RWPE2 (cell line): ENCODE data around the gene PIK3R4.

Experiments
- ATAC-seq: fragments of 200-7000 bp; cut with Tn5 transposase; 3 replicates; pipeline ENCODE4 v1.9.1; 2021; ENCODE audit warnings: low read depth
- DNase-seq: peaks from one replicate; pipeline ENCODE4 v3.0.0-alpha.2; 2020; ENCODE audit warnings: low spot score
- H3K27ac ChIP-seq: fragments of 450-650 bp; 2 replicates; pipeline ENCODE4 v1.5.1; 2017; ENCODE audit warnings: mild to moderate bottlenecking; ENCODE audit not compliant: poor library complexity, severe bottlenecking
- H3K27me3 ChIP-seq: fragments of 250-450 bp; sonication (Bioruptor Pico); 2 replicates; pipeline ENCODE4 v1.5.1; 2021; ENCODE audit warnings: mild to moderate bottlenecking, moderate library complexity; ENCODE audit not compliant: insufficient read depth, poor library complexity, severe bottlenecking
- H3K36me3 ChIP-seq: fragments of 250-450 bp; sonication (Bioruptor Pico); 2 replicates; pipeline ENCODE4 v1.5.1; 2020; ENCODE audit warnings: low read depth, mild to moderate bottlenecking, moderate library complexity
- H3K4me1 ChIP-seq: fragments of 250-450 bp; sonication (Bioruptor Pico); 2 replicates; pipeline ENCODE4 v1.5.1; 2021; ENCODE audit warnings: mild to moderate bottlenecking, moderate library complexity; ENCODE audit not compliant: insufficient read depth, poor library complexity, severe bottlenecking
- H3K4me3 ChIP-seq: fragments of 250-450 bp; sonication (Bioruptor Pico); 2 replicates; pipeline ENCODE4 v1.5.1; 2021; ENCODE audit warnings: mild to moderate bottlenecking, moderate library complexity; ENCODE audit not compliant: severe bottlenecking
- H3K9me3 ChIP-seq: fragments of 250-450 bp; sonication (Bioruptor Pico); 2 replicates; pipeline ENCODE4 v1.5.1; 2021; ENCODE audit warnings: mild to moderate bottlenecking, moderate library complexity; ENCODE audit not compliant: severe bottlenecking
- CTCF ChIP-seq: fragments of 450-650 bp; IDR thresholded peaks from one replicate; pipeline ENCODE4 v1.5.1; 2017; ENCODE audit warnings: mild to moderate bottlenecking, moderate library complexity; ENCODE audit not compliant: poor library complexity, severe bottlenecking

The PIK3R4 gene

GRCh38 chr3:130758624-130759369, 12.2 kb upstream of the PIK3R4 start:
- no peak overlapping the region for H3K4me3 ChIP-seq
- no peak overlapping the region for H3K27ac ChIP-seq
- H3K9me3 ChIP-seq, result no peaks in the 10 kb centered on the region
- ATAC-seq, result no peak
- H3K27me3 ChIP-seq, result no peaks in the 10 kb centered on the region
- H3K4me1 ChIP-seq, result peaks cover 20% of the 10 kb centered on the region
- H3K36me3 ChIP-seq, result no peaks in the 10 kb centered on the region
- TF ChIP-seq CTCF, result no peak
- no peak for DNase-seq

- Histone ChIP-seq H3K27ac (no peak overlapping the region), H3K4me1 (peaks cover 20% of the 10 kb centered on the region), H3K9me3 (no peaks in the 10 kb centered on the region), H3K27me3 (no peaks in the 10 kb centered on the region), H3K36me3 (no peaks in the 10 kb centered on the region), H3K4me3 (no peak overlapping the region)
- ATAC-seq (no peak), DNase-seq (no peak)
- TF ChIP-seq CTCF, result no peak
These were observed 11.1 kb upstream of the PIK3R4 start for GRCh38 chr3:130757611-130758150.

GRCh38 chr3:130755666-130756065, 9.0 kb upstream of the PIK3R4 start:
- no peaks in the 10 kb centered on the region for H3K27me3 ChIP-seq
- DNase-seq, result no peak
- no peak overlapping the region for H3K4me3 ChIP-seq
- no peaks in the 10 kb centered on the region for H3K36me3 ChIP-seq
- no peak for TF ChIP-seq CTCF
- H3K27ac ChIP-seq, result no peak overlapping the region
- peaks cover 11% of the 10 kb centered on the region for H3K4me1 ChIP-seq
- ATAC-seq, result peak; percentile 69
- no peaks in the 10 kb centered on the region for H3K9me3 ChIP-seq

GRCh38 chr3:130748981-130749380, 2.4 kb upstream of the PIK3R4 start:
- H3K4me3 ChIP-seq, result no peak overlapping the region
- TF ChIP-seq CTCF, result no peak
- peaks cover 18% of the 10 kb centered on the region for H3K4me1 ChIP-seq
- DNase-seq (no peak), ATAC-seq (no peak)
- no peak overlapping the region for H3K27ac ChIP-seq
- no peaks in the 10 kb centered on the region for H3K27me3 ChIP-seq
- peaks cover 16% of the 10 kb centered on the region for H3K36me3 ChIP-seq
- no peaks in the 10 kb centered on the region for H3K9me3 ChIP-seq

GRCh38 chr3:130748467-130748861, 1.8 kb upstream of the PIK3R4 start:
- ATAC-seq (no peak), DNase-seq (no peak)
- Histone ChIP-seq H3K4me3 (no peak overlapping the region), H3K36me3 (peaks cover 20% of the 10 kb centered on the region), H3K4me1 (peaks cover 18% of the 10 kb centered on the region), H3K27me3 (no peaks in the 10 kb centered on the region), H3K27ac (no peak overlapping the region), H3K9me3 (no peaks in the 10 kb centered on the region)
- TF ChIP-seq CTCF, result no peak
